ENCODE measurements around the gene MTM1. TPM values are rescaled to one million over a fixed set of nuclear protein-coding genes. Genes with fewer than 3 reads are reported as not detected.

MTM1 gene
- total RNA-seq, 1 donor from 2014 or later = 17.3 TPM

GRCh38 chrX:150548684-150549083, 19.7 kb upstream of the MTM1 start:
- DNase-seq = no peak

GRCh38 chrX:150551963-150552362, 16.5 kb upstream of the MTM1 start:
- DNase-seq = no peak

- DNase-seq = no peak
Observed at GRCh38 chrX:150558424-150558823, 10.0 kb upstream of the MTM1 start.

- no peak for DNase-seq
Observed at GRCh38 chrX:150564838-150565237, 3.6 kb upstream of the MTM1 start.

GRCh38 chrX:150565551-150565950, 2.9 kb upstream of the MTM1 start:
- DNase-seq = no peak

GRCh38 chrX:150566734-150567182, 1.7 kb upstream of the MTM1 start:
- DNase-seq = no peak

- no peak for DNase-seq
Observed at GRCh38 chrX:150567645-150568319, 639 bp upstream of the MTM1 start.

- no peak for DNase-seq
Observed at GRCh38 chrX:150569155-150569477, 695 bp downstream of the MTM1 start.

GRCh38 chrX:150570512-150570911, 2.1 kb downstream of the MTM1 start:
- no peak for DNase-seq

GRCh38 chrX:150572206-150572605, 3.8 kb downstream of the MTM1 start:
- no peak for DNase-seq

- no peak for DNase-seq
Observed at GRCh38 chrX:150573106-150573505, 4.7 kb downstream of the MTM1 start.

GRCh38 chrX:150573702-150574101, 5.3 kb downstream of the MTM1 start:
- no peak for DNase-seq

- no peak for DNase-seq
Observed at GRCh38 chrX:150574559-150575418, 6.4 kb downstream of the MTM1 start.

- no peak for DNase-seq
Observed at GRCh38 chrX:150575419-150575814, 7.0 kb downstream of the MTM1 start.

GRCh38 chrX:150577174-150577573, 8.8 kb downstream of the MTM1 start:
- no peak for DNase-seq

- no peak for DNase-seq
Observed at GRCh38 chrX:150581093-150581775, 12.8 kb downstream of the MTM1 start.

GRCh38 chrX:150582338-150582948, 14.0 kb downstream of the MTM1 start:
- no peak for DNase-seq

- no peak for DNase-seq
Observed at GRCh38 chrX:150587585-150588503, 19.4 kb downstream of the MTM1 start.

- DNase-seq = no peak
Observed at GRCh38 chrX:150594584-150594983, 26.2 kb downstream of the MTM1 start.

- DNase-seq = no peak
Observed at GRCh38 chrX:150599226-150599625, 30.8 kb downstream of the MTM1 start.

- DNase-seq = no peak
Observed at GRCh38 chrX:150602296-150602695, 33.9 kb downstream of the MTM1 start.

- DNase-seq = no peak
Observed at GRCh38 chrX:150602743-150603142, 34.3 kb downstream of the MTM1 start.
